Measurements from ENCODE around the gene ROR2.

DNA sequence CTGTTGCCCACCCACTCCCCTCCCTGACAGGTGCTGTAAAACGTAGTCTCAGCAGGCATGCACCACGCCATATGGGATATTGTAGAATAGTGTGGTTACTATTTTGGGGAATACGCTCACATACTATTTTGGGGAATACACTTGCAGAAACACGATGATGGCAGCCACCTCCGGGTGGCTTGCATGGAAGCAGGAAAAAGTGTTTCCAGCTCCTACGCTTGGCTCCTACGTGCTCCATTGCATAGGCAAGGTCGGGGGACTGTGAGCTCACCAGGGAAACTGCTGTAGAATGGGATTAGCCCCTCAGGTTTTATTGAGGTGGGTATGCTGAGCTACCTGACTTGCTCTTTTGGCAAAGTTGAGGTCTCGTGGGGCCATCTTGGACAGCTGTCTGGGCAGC is 366.1 kb downstream of the ROR2 start:
- TF ChIP-seq, protein P1, sequence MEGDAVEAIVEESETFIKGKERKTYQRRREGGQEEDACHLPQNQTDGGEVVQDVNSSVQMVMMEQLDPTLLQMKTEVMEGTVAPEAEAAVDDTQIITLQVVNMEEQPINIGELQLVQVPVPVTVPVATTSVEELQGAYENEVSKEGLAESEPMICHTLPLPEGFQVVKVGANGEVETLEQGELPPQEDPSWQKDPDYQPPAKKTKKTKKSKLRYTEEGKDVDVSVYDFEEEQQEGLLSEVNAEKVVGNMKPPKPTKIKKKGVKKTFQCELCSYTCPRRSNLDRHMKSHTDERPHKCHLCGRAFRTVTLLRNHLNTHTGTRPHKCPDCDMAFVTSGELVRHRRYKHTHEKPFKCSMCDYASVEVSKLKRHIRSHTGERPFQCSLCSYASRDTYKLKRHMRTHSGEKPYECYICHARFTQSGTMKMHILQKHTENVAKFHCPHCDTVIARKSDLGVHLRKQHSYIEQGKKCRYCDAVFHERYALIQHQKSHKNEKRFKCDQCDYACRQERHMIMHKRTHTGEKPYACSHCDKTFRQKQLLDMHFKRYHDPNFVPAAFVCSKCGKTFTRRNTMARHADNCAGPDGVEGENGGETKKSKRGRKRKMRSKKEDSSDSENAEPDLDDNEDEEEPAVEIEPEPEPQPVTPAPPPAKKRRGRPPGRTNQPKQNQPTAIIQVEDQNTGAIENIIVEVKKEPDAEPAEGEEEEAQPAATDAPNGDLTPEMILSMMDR (IDR thresholded peaks at IDR 0.05; ENCODE audit: borderline replicate concordance, extremely low read depth, low read length, poor library complexity, severe bottlenecking): no peak
- no peak for TF ChIP-seq EZH2 (IDR thresholded peaks at IDR 0.05; ENCODE audit: borderline replicate concordance, low read depth, low read length, severe bottlenecking)
